B cell (primary cell): ENCODE results near the gene RPS8. TPM values are rescaled to one million over a fixed set of nuclear protein-coding genes. Genes with fewer than 3 reads are reported as not detected.
"Not testable (repeated sequence)": the region's sequence is repeated elsewhere in the genome, so short reads cannot be mapped to it uniquely, and the experiment has no call there.

ENCODE experiments used
- ATAC-seq: fragments of 200-7000 bp; cut with Tn5 transposase; one replicate; pipeline ENCODE4 v1.10.0; 2021; ENCODE audit warnings: low read depth, mild to moderate bottlenecking, moderate number of reproducible peaks, moderate library complexity
- CTCF ChIA-PET: fragments of 350-600 bp; sonication (Branson Sonifier 250); formaldehyde crosslinking; loops from one replicate; lab custom pipeline; 2021; ENCODE audit warnings: antibody characterized with exemption, inconsistent platforms; lab: Charles Lee
- POLR2A ChIA-PET: fragments of 350-600 bp; sonication (Branson Sonifier 250); formaldehyde crosslinking; loops from one replicate; lab custom pipeline; 2021; ENCODE audit warnings: antibody characterized with exemption; lab: Charles Lee
- DNase-seq: peaks from one replicate; pipeline ENCODE4 v3.0.0; 2013
- H2AFZ ChIP-seq: 2 replicates; pipeline ENCODE4 v1.6.1; 2012; ENCODE audit warnings: mild to moderate bottlenecking, low read depth, low read length; ENCODE audit not compliant: insufficient read depth, poor library complexity, severe bottlenecking
- H3K27ac ChIP-seq, 2 donors: 1 replicate in 1 of 2; 2 replicates in 1 of 2; pipeline ENCODE4 v1.5.1; 2012 to 2013; ENCODE audit warnings: low read length in 2 of 2, mild to moderate bottlenecking in 2 of 2, moderate library complexity in 1 of 2
- H3K27me3 ChIP-seq, 4 experiments: fragments of 200-600 bp in 1 of 4; sonication (generic) in 1 of 4; replicated peaks in 1 of 4; 1 replicate in 2 of 4; 2 replicates in 2 of 4; pipeline versions ENCODE4 v1.6.1 to v1.7.0; 2013 to 2016; ENCODE audit warnings: low read length in 3 of 4, mild to moderate bottlenecking in 2 of 4, mixed read lengths in 1 of 4, moderate library complexity in 1 of 4; ENCODE audit not compliant: insufficient read depth in 4 of 4, control insufficient read depth in 3 of 4; ENCODE audit errors: control extremely low read depth in 1 of 4
- H3K36me3 ChIP-seq, 2 experiments: replicated peaks in 1 of 2; 1 replicate in 1 of 2; 2 replicates in 1 of 2; pipeline versions ENCODE4 v1.6.1 to v1.7.1; 2013; ENCODE audit warnings: low read length in 1 of 2; ENCODE audit not compliant: insufficient read depth in 2 of 2, control insufficient read depth in 1 of 2; ENCODE audit errors: control extremely low read depth in 1 of 2, extremely low read depth in 1 of 2
- H3K4me1 ChIP-seq, 2 donors: fragments of 200-600 bp in 1 of 2; sonication (generic) in 1 of 2; 1 replicate in 1 of 2; 2 replicates in 1 of 2; pipeline versions ENCODE4 v1.5.1 to v1.6.1; 2013 to 2017; ENCODE audit warnings: low read length in 2 of 2; ENCODE audit not compliant: control insufficient read depth in 2 of 2, insufficient read depth in 2 of 2
- H3K4me2 ChIP-seq: replicated peaks from 2 replicates; pipeline ENCODE3; 2012; ENCODE audit warnings: mild to moderate bottlenecking, low read depth, low read length; ENCODE audit not compliant: poor library complexity, severe bottlenecking
- H3K4me3 ChIP-seq, 5 experiments: fragments of 200-600 bp in 1 of 5; sonication (generic) in 1 of 5; 1 replicate in 3 of 5; 2 replicates in 2 of 5; pipeline versions ENCODE4 v1.5.1 to v1.7.0; 2011 to 2016; ENCODE audit warnings: low read length in 4 of 5, mild to moderate bottlenecking in 4 of 5, low read depth in 2 of 5, control low read depth in 1 of 5, moderate library complexity in 1 of 5; ENCODE audit not compliant: insufficient read depth in 1 of 5; ENCODE audit errors: control extremely low read depth in 1 of 5, extremely low read depth in 1 of 5
- H3K79me2 ChIP-seq: fragments of 200-600 bp; sonication (generic); one replicate; pipeline ENCODE4 v1.6.0; 2016; ENCODE audit warnings: low read length; ENCODE audit not compliant: control insufficient read depth, insufficient read depth
- H3K9ac ChIP-seq: fragments of 200-600 bp; sonication (generic); 2 replicates; pipeline ENCODE4 v1.6.1; 2017; ENCODE audit warnings: mild to moderate bottlenecking, low read length, moderate library complexity
- H3K9me3 ChIP-seq, 3 donors: one replicate each; pipeline versions ENCODE4 v1.6.1 to v1.7.1; 2013; ENCODE audit warnings: low read length in 2 of 3; ENCODE audit not compliant: control insufficient read depth in 2 of 3, insufficient read depth in 1 of 3; ENCODE audit errors: control extremely low read depth in 1 of 3
- H4K20me1 ChIP-seq: 2 replicates; pipeline ENCODE4 v1.6.0; 2012; ENCODE audit warnings: mild to moderate bottlenecking, low read length; ENCODE audit not compliant: insufficient read depth, control insufficient read depth, poor library complexity, severe bottlenecking
- H3K27ac Mint-ChIP-seq: one replicate; pipeline ENCODE4 v1.8.0; 2021; ENCODE audit warnings: mixed read lengths
- H3K27me3 Mint-ChIP-seq: one replicate; pipeline ENCODE4 v1.8.0; 2021; ENCODE audit warnings: mixed read lengths
- H3K4me1 Mint-ChIP-seq: one replicate; pipeline ENCODE4 v1.8.0; 2021; ENCODE audit warnings: mixed read lengths
- H3K4me3 Mint-ChIP-seq: one replicate; pipeline ENCODE4 v1.8.0; 2021; ENCODE audit warnings: mixed read lengths
- H3K9me3 Mint-ChIP-seq: one replicate; pipeline ENCODE4 v1.8.0; 2022; ENCODE audit warnings: mixed read lengths; ENCODE audit not compliant: insufficient read depth
- EZH2 ChIP-seq: IDR thresholded peaks from 2 replicates; pipeline ENCODE4 v1.6.1; 2012; ENCODE audit warnings: borderline replicate concordance, low read depth, mild to moderate bottlenecking, moderate library complexity, low read length; ENCODE audit not compliant: insufficient read depth, poor library complexity, severe bottlenecking
- WGBS: methylation state at CpG from one replicate; pipeline ENCODE4 v1.1.5; 2013; ENCODE audit warnings: missing lambda C conversion rate; ENCODE audit not compliant: insufficient coverage; 5-methylcytosine and 5-hydroxymethylcytosine counted together
- intact Hi-C: fragments of 100-400 bp; cut with micrococcal nuclease; formaldehyde crosslinking; loops from one replicate; pipeline ENCODE4 v1.10.0; 2022
- polyA plus RNA-seq: library from polyadenylated mRNA; depleted of rRNA; stranded (reverse); fragments of >200 nt; gene quantifications from 2 replicates; pipeline ENCODE4 v1.2.3, GENCODE V29; 2012
- total RNA-seq, 2 donors: library from RNA; stranded (reverse); fragments of 120-200 nt in 1 of 2; gene quantifications; 1 replicate in 1 of 2; 2 replicates in 1 of 2; pipeline versions ENCODE4 v1.2.3 to v1.2.4, GENCODE V29; 2013 to 2022
- TF ChIP-seq, protein P1 (sequence below): fragments of 200-600 bp; IDR thresholded peaks from one replicate; pipeline ENCODE4 v1.8.0; 2022; ENCODE audit warnings: antibody characterized with exemption, mild to moderate bottlenecking

RPS8 gene
- total and polyA plus RNA-seq, 2 donors (not counting 1 experiment from before 2014, with no cell fraction given): 2,525 to 4,047 TPM

GRCh38 chr1:44759077-44759476 lies 16.3 kb upstream of the RPS8 start:
- WGBS: over 99% methylated on average over 11 of the region's 11 CpGs
- no peak for ATAC-seq
- peaks cover 15% of the 10 kb centered on the region for H3K4me1 Mint-ChIP-seq
- H3K9ac ChIP-seq: no peak overlapping the region
- no peak for TF ChIP-seq EZH2
- TF ChIP-seq, protein P1, sequence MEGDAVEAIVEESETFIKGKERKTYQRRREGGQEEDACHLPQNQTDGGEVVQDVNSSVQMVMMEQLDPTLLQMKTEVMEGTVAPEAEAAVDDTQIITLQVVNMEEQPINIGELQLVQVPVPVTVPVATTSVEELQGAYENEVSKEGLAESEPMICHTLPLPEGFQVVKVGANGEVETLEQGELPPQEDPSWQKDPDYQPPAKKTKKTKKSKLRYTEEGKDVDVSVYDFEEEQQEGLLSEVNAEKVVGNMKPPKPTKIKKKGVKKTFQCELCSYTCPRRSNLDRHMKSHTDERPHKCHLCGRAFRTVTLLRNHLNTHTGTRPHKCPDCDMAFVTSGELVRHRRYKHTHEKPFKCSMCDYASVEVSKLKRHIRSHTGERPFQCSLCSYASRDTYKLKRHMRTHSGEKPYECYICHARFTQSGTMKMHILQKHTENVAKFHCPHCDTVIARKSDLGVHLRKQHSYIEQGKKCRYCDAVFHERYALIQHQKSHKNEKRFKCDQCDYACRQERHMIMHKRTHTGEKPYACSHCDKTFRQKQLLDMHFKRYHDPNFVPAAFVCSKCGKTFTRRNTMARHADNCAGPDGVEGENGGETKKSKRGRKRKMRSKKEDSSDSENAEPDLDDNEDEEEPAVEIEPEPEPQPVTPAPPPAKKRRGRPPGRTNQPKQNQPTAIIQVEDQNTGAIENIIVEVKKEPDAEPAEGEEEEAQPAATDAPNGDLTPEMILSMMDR: no peak
- H3K9me3 ChIP-seq: no peaks in the 10 kb centered on the region
- H3K27ac Mint-ChIP-seq: no peak overlapping the region
- DNase-seq: no peak
- ChIA-PET CTCF (no interaction called here), POLR2A (no interaction called here)
- H3K4me1 ChIP-seq: peaks cover 10 to 15% of the 10 kb centered on the region in 2 donors
- no peak overlapping the region for H3K4me2 ChIP-seq
- H3K27me3 ChIP-seq: no peaks in the 10 kb centered on the region
- H3K27ac ChIP-seq: no peak overlapping the region
- H3K4me3 Mint-ChIP-seq: no peak overlapping the region
- H3K4me3 ChIP-seq: no peak overlapping the region
- intact Hi-C loops: no loop called here
- no peaks in the 10 kb centered on the region for H3K79me2 ChIP-seq
- no peaks in the 10 kb centered on the region for H4K20me1 ChIP-seq
- no peak overlapping the region for H2AFZ ChIP-seq
- no peaks in the 10 kb centered on the region for H3K27me3 Mint-ChIP-seq
- H3K9me3 Mint-ChIP-seq: no peaks in the 10 kb centered on the region
- H3K36me3 ChIP-seq: peaks cover 2 to 4% of the 10 kb centered on the region in 2 experiments

GRCh38 chr1:44760876-44761275 lies 14.5 kb upstream of the RPS8 start:
- H3K4me1 ChIP-seq: peaks cover 10 to 15% of the 10 kb centered on the region in 2 donors
- no peaks in the 10 kb centered on the region for H3K27me3 ChIP-seq
- no peak overlapping the region for H3K27ac Mint-ChIP-seq
- ChIA-PET POLR2A (no interaction called here), CTCF (interaction anchor here (1.7 kb wide), 1 partner anchor 17 kb away, joined by 4 read pairs; no protein-coding TSS in a partner anchor)
- no peak overlapping the region for H3K27ac ChIP-seq
- no peaks in the 10 kb centered on the region for H3K9me3 Mint-ChIP-seq
- no peak overlapping the region for H3K4me3 ChIP-seq
- no peak overlapping the region for H3K4me3 Mint-ChIP-seq
- peaks cover 15% of the 10 kb centered on the region for H3K4me1 Mint-ChIP-seq
- no peaks in the 10 kb centered on the region for H3K9me3 ChIP-seq
- H3K4me2 ChIP-seq: no peak overlapping the region
- WGBS: 93% methylated on average over 2 of the region's 3 CpGs
- H3K9ac ChIP-seq: no peak overlapping the region
- intact Hi-C loops: no loop called here
- TF ChIP-seq, protein P1: no peak
- no peak for TF ChIP-seq EZH2
- peaks cover 2 to 4% of the 10 kb centered on the region in 2 experiments for H3K36me3 ChIP-seq
- H4K20me1 ChIP-seq: no peaks in the 10 kb centered on the region
- H3K27me3 Mint-ChIP-seq: no peaks in the 10 kb centered on the region
- ATAC-seq (no peak), DNase-seq (no peak)
- H2AFZ ChIP-seq: no peak overlapping the region
- H3K79me2 ChIP-seq: no peaks in the 10 kb centered on the region

- H3K9me3 Mint-ChIP-seq, H3K4me3 Mint-ChIP-seq, H3K27me3 ChIP-seq, ATAC-seq, H3K27me3 Mint-ChIP-seq, H3K4me3 ChIP-seq, H3K4me2 ChIP-seq, H3K4me1 Mint-ChIP-seq, H3K9me3 ChIP-seq, CTCF ChIA-PET, H3K36me3 ChIP-seq, H4K20me1 ChIP-seq, H2AFZ ChIP-seq, H3K4me1 ChIP-seq, DNase-seq, H3K9ac ChIP-seq, H3K27ac Mint-ChIP-seq, H3K27ac ChIP-seq, H3K79me2 ChIP-seq, intact Hi-C loops, POLR2A ChIA-PET: not testable (repeated sequence)
- WGBS: 100% methylated on average over 4 of the region's 6 CpGs
These were observed 8.9 kb upstream of the RPS8 start for GRCh38 chr1:44766421-44766820.
